Stimulated activated naive B cell treated with anti-CD40 and anti-IgM and Interleukin-4, amounts not matched to agents 10 μg/mL and 1 μg/mL and 100 μg/mL, for 72 hours (primary cell): ENCODE data around the gene GFRAL.

Source experiments
- ATAC-seq, 2 donors: fragments of 150-1000 bp; cut with Tn5 transposase; replicated peaks; 2 replicates each; pipeline ENCODE4 v1.10.0; 2021; ENCODE audit warnings: moderate library complexity in 1 of 2
- DNase-seq: peaks from one replicate; pipeline ENCODE4 v3.0.0; 2021
- H3K27ac Mint-ChIP-seq: one replicate; pipeline ENCODE4 v1.8.0; 2022; ENCODE audit warnings: mild to moderate bottlenecking, mixed read lengths
- H3K27me3 Mint-ChIP-seq, 2 donors: one replicate each; pipeline ENCODE4 v1.8.0; 2022; ENCODE audit warnings: mixed read lengths in 2 of 2
- H3K36me3 Mint-ChIP-seq, 2 donors: one replicate each; pipeline ENCODE4 v1.8.0; 2022; ENCODE audit warnings: mixed read lengths in 2 of 2, mild to moderate bottlenecking in 1 of 2
- H3K4me1 Mint-ChIP-seq, 2 donors: one replicate each; pipeline ENCODE4 v1.8.0; 2022; ENCODE audit warnings: mixed read lengths in 2 of 2, mild to moderate bottlenecking in 1 of 2
- H3K4me3 Mint-ChIP-seq, 2 donors: one replicate each; pipeline ENCODE4 v1.8.0; 2022; ENCODE audit warnings: mild to moderate bottlenecking in 2 of 2, mixed read lengths in 2 of 2, moderate library complexity in 1 of 2
- H3K9me3 Mint-ChIP-seq, 2 donors: one replicate each; pipeline ENCODE4 v1.8.0; 2022; ENCODE audit warnings: mixed read lengths in 2 of 2, mild to moderate bottlenecking in 1 of 2

The GFRAL gene

GRCh38 chr6:55388211-55388610 lies 60.9 kb downstream of the GFRAL start:
- no peaks in the 10 kb centered on the region for H3K27me3 Mint-ChIP-seq
- ATAC-seq = no peak
- no peaks in the 10 kb centered on the region for H3K4me1 Mint-ChIP-seq
- H3K36me3 Mint-ChIP-seq = no peaks in the 10 kb centered on the region
- H3K27ac Mint-ChIP-seq = no peak overlapping the region
- no peak overlapping the region for H3K4me3 Mint-ChIP-seq
- no peak for DNase-seq
- peaks cover 0 to 3% of the 10 kb centered on the region in 2 donors for H3K9me3 Mint-ChIP-seq

- H3K9me3 Mint-ChIP-seq = peaks cover 0 to 3% of the 10 kb centered on the region in 2 donors
- no peaks in the 10 kb centered on the region for H3K27me3 Mint-ChIP-seq
- no peak overlapping the region for H3K4me3 Mint-ChIP-seq
- DNase-seq = no peak
- no peak overlapping the region for H3K27ac Mint-ChIP-seq
- H3K36me3 Mint-ChIP-seq = no peaks in the 10 kb centered on the region
- ATAC-seq = no peak
- no peaks in the 10 kb centered on the region for H3K4me1 Mint-ChIP-seq
Measured at GRCh38 chr6:55395871-55396270, 68.6 kb downstream of the GFRAL start.

- Mint-ChIP-seq H3K9me3 (peaks cover 0 to 1% of the 10 kb centered on the region in 2 donors), H3K36me3 (no peaks in the 10 kb centered on the region), H3K27ac (no peak overlapping the region), H3K4me3 (no peak overlapping the region), H3K4me1 (no peaks in the 10 kb centered on the region), H3K27me3 (no peaks in the 10 kb centered on the region)
- DNase-seq (no peak), ATAC-seq (no peak)
Measured at GRCh38 chr6:55397986-55398385, 70.7 kb downstream of the GFRAL start.

GRCh38 chr6:55399351-55399750 lies 72.1 kb downstream of the GFRAL start:
- no peak overlapping the region for H3K4me3 Mint-ChIP-seq
- DNase-seq = no peak
- no peaks in the 10 kb centered on the region for H3K36me3 Mint-ChIP-seq
- peaks cover 0 to 1% of the 10 kb centered on the region in 2 donors for H3K9me3 Mint-ChIP-seq
- H3K27me3 Mint-ChIP-seq = no peaks in the 10 kb centered on the region
- ATAC-seq = no peak
- H3K4me1 Mint-ChIP-seq = no peaks in the 10 kb centered on the region
- no peak overlapping the region for H3K27ac Mint-ChIP-seq

- H3K9me3 Mint-ChIP-seq = peaks cover 0 to 4% of the 10 kb centered on the region in 2 donors
- no peak overlapping the region for H3K4me3 Mint-ChIP-seq
- H3K36me3 Mint-ChIP-seq = no peaks in the 10 kb centered on the region
- H3K4me1 Mint-ChIP-seq = no peaks in the 10 kb centered on the region
- DNase-seq (no peak), ATAC-seq (no peak)
- no peaks in the 10 kb centered on the region for H3K27me3 Mint-ChIP-seq
- H3K27ac Mint-ChIP-seq = no peak overlapping the region
Measured at GRCh38 chr6:55405474-55406235, 78.4 kb downstream of the GFRAL start.

GRCh38 chr6:55410674-55411073 lies 83.4 kb downstream of the GFRAL start:
- ATAC-seq = no peak
- Mint-ChIP-seq H3K27ac (no peak overlapping the region), H3K4me3 (no peak overlapping the region), H3K36me3 (no peaks in the 10 kb centered on the region), H3K9me3 (peaks cover 0 to 8% of the 10 kb centered on the region in 2 donors), H3K27me3 (no peaks in the 10 kb centered on the region), H3K4me1 (no peaks in the 10 kb centered on the region)
- DNase-seq = no peak

GRCh38 chr6:55423933-55424332 lies 96.7 kb downstream of the GFRAL start:
- no peak overlapping the region for H3K4me3 Mint-ChIP-seq
- H3K36me3 Mint-ChIP-seq = no peaks in the 10 kb centered on the region
- no peak for ATAC-seq
- no peak for DNase-seq
- no peaks in the 10 kb centered on the region for H3K27me3 Mint-ChIP-seq
- H3K9me3 Mint-ChIP-seq = no peaks in the 10 kb centered on the region
- H3K4me1 Mint-ChIP-seq = no peaks in the 10 kb centered on the region
- H3K27ac Mint-ChIP-seq = no peak overlapping the region

GRCh38 chr6:55433446-55434130 lies 106.3 kb downstream of the GFRAL start:
- Mint-ChIP-seq H3K36me3 (no peaks in the 10 kb centered on the region), H3K4me1 (no peaks in the 10 kb centered on the region), H3K27me3 (no peaks in the 10 kb centered on the region), H3K4me3 (no peak overlapping the region), H3K9me3 (no peaks in the 10 kb centered on the region), H3K27ac (no peak overlapping the region)
- ATAC-seq (no peak), DNase-seq (no peak)

- Mint-ChIP-seq H3K27ac (no peak overlapping the region), H3K27me3 (no peaks in the 10 kb centered on the region), H3K4me1 (no peaks in the 10 kb centered on the region), H3K9me3 (peaks cover 0 to 2% of the 10 kb centered on the region in 2 donors), H3K36me3 (no peaks in the 10 kb centered on the region), H3K4me3 (no peak overlapping the region)
- ATAC-seq (no peak), DNase-seq (no peak)
Measured at GRCh38 chr6:55437141-55437540, 109.9 kb downstream of the GFRAL start.

- DNase-seq (no peak), ATAC-seq (no peak)
- Mint-ChIP-seq H3K9me3 (peaks cover 0 to 2% of the 10 kb centered on the region in 2 donors), H3K27ac (no peak overlapping the region), H3K4me1 (no peaks in the 10 kb centered on the region), H3K27me3 (no peaks in the 10 kb centered on the region), H3K36me3 (no peaks in the 10 kb centered on the region), H3K4me3 (no peak overlapping the region)
Measured at GRCh38 chr6:55438203-55438602, 110.9 kb downstream of the GFRAL start.

- H3K27ac Mint-ChIP-seq = no peak overlapping the region
- H3K36me3 Mint-ChIP-seq = no peaks in the 10 kb centered on the region
- H3K4me3 Mint-ChIP-seq = no peak overlapping the region
- no peak for ATAC-seq
- H3K27me3 Mint-ChIP-seq = no peaks in the 10 kb centered on the region
- DNase-seq = no peak
- no peaks in the 10 kb centered on the region for H3K4me1 Mint-ChIP-seq
- peaks cover 0 to 2% of the 10 kb centered on the region in 2 donors for H3K9me3 Mint-ChIP-seq
Measured at GRCh38 chr6:55443238-55444134, 116.2 kb downstream of the GFRAL start.

- H3K36me3 Mint-ChIP-seq = no peaks in the 10 kb centered on the region
- no peaks in the 10 kb centered on the region for H3K4me1 Mint-ChIP-seq
- no peak for ATAC-seq
- H3K4me3 Mint-ChIP-seq = no peak overlapping the region
- H3K9me3 Mint-ChIP-seq = no peaks in the 10 kb centered on the region
- H3K27ac Mint-ChIP-seq = no peak overlapping the region
- DNase-seq = no peak
- no peaks in the 10 kb centered on the region for H3K27me3 Mint-ChIP-seq
Measured at GRCh38 chr6:55445648-55446204, 118.5 kb downstream of the GFRAL start.

- H3K27ac Mint-ChIP-seq = no peak overlapping the region
- H3K36me3 Mint-ChIP-seq = no peaks in the 10 kb centered on the region
- ATAC-seq (no peak), DNase-seq (no peak)
- no peaks in the 10 kb centered on the region for H3K4me1 Mint-ChIP-seq
- no peaks in the 10 kb centered on the region for H3K9me3 Mint-ChIP-seq
- no peak overlapping the region for H3K4me3 Mint-ChIP-seq
- H3K27me3 Mint-ChIP-seq = no peaks in the 10 kb centered on the region
Measured at GRCh38 chr6:55447891-55448290, 120.6 kb downstream of the GFRAL start.

- Mint-ChIP-seq H3K4me3 (no peak overlapping the region), H3K27me3 (no peaks in the 10 kb centered on the region), H3K27ac (no peak overlapping the region), H3K4me1 (no peaks in the 10 kb centered on the region), H3K36me3 (no peaks in the 10 kb centered on the region), H3K9me3 (no peaks in the 10 kb centered on the region)
- ATAC-seq (no peak), DNase-seq (no peak)
Measured at GRCh38 chr6:55448451-55448850, 121.2 kb downstream of the GFRAL start.
